ENCODE data around the gene TMEM131.

GRCh38 chr2:97950329-97951154 lies 45.2 kb downstream of the TMEM131 start:
- no peak for TF ChIP-seq EZH2phosphoT487 (IDR thresholded peaks at IDR 0.05)
- TF ChIP-seq, protein P1, sequence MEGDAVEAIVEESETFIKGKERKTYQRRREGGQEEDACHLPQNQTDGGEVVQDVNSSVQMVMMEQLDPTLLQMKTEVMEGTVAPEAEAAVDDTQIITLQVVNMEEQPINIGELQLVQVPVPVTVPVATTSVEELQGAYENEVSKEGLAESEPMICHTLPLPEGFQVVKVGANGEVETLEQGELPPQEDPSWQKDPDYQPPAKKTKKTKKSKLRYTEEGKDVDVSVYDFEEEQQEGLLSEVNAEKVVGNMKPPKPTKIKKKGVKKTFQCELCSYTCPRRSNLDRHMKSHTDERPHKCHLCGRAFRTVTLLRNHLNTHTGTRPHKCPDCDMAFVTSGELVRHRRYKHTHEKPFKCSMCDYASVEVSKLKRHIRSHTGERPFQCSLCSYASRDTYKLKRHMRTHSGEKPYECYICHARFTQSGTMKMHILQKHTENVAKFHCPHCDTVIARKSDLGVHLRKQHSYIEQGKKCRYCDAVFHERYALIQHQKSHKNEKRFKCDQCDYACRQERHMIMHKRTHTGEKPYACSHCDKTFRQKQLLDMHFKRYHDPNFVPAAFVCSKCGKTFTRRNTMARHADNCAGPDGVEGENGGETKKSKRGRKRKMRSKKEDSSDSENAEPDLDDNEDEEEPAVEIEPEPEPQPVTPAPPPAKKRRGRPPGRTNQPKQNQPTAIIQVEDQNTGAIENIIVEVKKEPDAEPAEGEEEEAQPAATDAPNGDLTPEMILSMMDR (IDR thresholded peaks at IDR 0.05), result no peak
- TF ChIP-seq EZH2 (IDR thresholded peaks at IDR 0.05), result no peak
